Subcutaneous adipose tissue (tissue), 4 donors: ENCODE measurements around the gene DGKQ. TPM values are rescaled to one million over a fixed set of nuclear protein-coding genes. Genes with fewer than 3 reads are reported as not detected.

Experiments
- total RNA-seq, 4 donors: library from RNA; depleted of rRNA; stranded (reverse); fragments of >200 nt; gene quantifications; one replicate each; pipeline ENCODE4 v1.1.0, GENCODE V29; 2016
- TF ChIP-seq, protein P1 (sequence below): fragments of 450-650 bp; IDR thresholded peaks from one replicate; pipeline ENCODE4 v1.5.1; 2016; ENCODE audit warnings: low read depth, mild to moderate bottlenecking, control low read depth, antibody characterized with exemption, moderate library complexity

The DGKQ gene
- total RNA-seq, 4 donors from 2014 or later: 2.9 to 12.2 (median 5.5) TPM

DNA sequence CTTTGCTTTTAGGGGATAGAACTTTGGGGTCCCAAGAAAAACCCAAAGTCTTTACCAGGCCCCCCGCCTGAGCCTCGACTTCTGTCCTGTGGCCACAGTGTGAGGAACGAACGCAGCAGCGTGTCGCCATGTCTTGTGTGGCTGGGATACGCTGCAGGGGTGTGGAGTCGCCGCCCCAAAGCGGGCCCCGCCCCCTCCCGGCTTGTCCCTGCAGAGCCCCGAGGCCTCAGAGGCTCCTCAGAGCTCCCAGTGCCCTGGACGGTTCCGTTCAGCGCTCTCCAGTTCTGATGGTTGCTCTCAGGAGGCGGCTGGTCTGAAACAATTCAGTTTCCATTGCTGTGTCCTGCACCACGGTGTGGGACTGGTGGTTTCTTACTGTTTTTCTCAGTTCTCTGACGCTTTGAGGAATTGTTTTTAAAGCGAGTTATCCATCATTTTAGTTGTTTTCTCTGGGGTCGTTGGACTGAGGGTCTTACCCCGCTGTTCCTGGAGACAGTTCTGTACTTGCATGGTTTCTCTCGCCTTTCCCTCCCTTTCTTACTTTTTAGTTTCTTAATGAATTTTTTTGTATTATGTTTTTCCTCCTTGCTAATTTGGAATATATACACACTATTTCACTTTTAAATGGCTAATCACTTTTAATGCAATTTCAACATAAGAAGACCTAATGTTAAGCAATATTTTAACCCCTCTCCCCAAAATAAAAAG, 11.9 kb upstream of the DGKQ start:
- TF ChIP-seq, protein P1, sequence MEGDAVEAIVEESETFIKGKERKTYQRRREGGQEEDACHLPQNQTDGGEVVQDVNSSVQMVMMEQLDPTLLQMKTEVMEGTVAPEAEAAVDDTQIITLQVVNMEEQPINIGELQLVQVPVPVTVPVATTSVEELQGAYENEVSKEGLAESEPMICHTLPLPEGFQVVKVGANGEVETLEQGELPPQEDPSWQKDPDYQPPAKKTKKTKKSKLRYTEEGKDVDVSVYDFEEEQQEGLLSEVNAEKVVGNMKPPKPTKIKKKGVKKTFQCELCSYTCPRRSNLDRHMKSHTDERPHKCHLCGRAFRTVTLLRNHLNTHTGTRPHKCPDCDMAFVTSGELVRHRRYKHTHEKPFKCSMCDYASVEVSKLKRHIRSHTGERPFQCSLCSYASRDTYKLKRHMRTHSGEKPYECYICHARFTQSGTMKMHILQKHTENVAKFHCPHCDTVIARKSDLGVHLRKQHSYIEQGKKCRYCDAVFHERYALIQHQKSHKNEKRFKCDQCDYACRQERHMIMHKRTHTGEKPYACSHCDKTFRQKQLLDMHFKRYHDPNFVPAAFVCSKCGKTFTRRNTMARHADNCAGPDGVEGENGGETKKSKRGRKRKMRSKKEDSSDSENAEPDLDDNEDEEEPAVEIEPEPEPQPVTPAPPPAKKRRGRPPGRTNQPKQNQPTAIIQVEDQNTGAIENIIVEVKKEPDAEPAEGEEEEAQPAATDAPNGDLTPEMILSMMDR: no peak

DNA sequence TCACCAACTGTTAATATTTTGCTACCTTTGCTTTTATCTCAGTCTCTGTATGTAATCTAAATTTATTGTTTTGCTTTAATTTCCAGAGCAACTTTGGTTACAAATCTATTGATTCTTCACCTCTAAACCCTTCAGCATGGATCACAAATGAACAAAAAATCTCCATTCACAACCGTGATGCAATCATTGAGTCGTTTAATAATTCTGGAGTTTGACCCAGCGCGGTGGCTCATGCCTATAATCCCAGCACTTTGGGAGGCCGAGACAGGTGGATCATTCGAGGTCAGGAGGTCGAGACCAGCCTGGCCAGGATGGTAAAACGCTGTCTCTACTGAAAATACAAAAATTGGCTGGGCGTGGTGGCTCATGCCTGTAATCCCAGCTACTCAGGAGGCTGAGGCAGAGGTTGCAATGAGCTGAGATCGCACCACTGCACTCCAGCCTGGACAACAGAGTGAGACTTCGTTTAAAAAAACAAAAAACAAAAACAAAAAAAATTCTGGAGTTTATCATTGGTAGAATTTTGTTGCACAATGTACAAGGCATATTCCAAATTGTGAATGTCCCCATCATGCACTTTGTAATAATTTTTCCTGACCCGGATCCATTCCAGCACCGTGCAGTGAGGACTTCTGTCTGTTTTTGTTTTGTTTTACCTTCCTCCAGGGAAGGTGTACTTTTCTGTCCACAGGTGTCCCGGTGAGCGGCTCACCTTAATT, 11.1 kb upstream of the DGKQ start:
- TF ChIP-seq, protein P1: no peak

DNA sequence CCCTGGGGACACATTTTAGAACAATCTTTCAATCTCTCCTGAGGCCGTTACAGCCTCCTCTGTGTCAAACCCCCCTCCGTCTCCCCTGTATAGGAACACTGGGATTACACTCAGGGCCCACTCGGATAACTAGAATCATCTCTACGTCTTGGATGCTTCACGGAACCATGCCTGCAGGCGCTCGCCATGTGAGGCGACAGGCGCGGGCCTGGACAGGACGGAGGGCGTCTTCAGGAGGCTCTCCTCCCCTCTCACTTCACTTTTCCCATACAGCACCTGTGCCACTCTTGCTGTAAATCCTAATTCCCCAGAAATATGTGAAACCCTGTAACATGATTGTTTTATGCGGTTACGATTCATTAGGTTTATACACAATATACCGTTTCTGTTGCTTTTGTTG, 9.4 kb upstream of the DGKQ start:
- TF ChIP-seq, protein P1: no peak

DNA sequence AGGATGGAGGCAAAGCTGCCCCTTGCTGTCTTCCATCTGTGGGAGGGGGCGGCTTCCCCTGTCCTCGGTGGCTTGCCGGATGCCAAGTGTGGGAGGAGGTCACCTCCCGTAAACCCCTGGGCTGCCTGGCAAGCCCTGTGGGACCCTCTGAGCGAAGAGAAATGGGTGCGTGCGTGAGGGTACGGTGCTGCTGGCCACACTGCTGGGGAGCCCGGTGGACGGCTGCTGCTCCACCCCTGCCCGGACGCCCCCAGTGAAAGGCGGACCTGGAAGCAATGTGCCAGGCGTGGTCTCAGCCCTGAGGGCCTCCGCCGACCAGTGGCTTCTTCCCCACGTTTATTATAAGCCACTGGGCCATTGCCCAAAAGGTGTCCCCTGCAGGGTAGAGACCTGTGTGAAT, 8.9 kb upstream of the DGKQ start:
- TF ChIP-seq, protein P1: no peak

DNA sequence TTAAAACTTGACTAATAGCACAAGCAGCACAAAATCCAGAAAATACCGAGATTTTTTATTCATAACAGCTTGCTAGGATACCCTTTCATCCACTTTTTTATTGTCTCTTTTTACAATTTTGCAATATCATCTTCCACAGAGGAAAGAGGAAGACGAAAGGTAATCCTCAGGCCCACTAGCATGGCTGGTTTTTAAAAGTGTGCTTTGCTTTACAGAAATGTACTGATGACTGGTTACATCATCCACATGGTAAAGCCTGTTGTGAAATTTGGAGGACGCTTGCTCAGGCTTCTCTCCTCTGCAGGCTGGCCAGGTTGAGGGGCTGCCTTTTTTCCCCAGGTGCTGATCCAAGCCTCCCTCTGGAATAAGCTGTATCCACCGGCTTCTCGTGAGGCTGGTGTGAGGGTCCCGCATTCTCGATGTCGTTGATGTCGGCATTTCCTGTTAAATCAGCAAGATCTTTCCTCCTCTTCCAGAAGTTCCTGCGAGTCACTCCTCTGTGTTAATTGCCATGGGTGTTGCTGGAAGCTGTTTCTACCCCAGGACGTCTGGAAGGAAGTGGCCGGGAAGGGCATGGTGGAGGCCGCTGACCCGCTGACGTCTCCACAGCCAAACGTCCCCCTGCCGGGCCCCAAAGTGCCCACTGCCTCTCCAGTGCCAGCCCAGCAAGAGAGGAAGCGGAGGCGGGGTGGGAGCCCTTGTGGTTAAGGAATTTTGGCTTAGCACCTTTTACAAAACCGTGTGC, 5.8 kb upstream of the DGKQ start:
- TF ChIP-seq, protein P1: no peak

DNA sequence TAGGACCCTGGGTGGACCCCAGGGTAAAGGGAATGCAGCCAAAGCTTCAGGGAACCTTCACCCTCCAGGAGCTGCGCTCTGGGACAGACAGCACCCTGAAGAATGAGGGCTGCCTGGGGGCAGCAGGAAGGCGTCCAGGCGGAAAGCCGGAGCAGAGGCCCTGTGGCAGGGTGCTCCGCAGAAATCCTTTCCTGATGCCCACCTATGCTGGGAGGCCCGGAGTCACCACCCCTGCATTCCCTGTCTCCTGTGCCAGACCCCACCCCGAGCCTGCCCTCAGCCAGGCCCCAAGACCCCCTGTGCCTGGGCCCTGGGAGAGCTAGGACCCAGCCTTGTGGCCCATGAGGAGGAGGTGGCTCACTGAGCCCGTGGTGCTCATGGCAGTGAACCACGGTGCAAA, 1.3 kb upstream of the DGKQ start:
- TF ChIP-seq, protein P1: no peak
